WI38 (cell line): Measurements from ENCODE around the gene LEUTX.
"Not testable (repeated sequence)": the region's sequence is repeated elsewhere in the genome, so short reads cannot be mapped to it uniquely, and the experiment has no call there.

ENCODE experiments used
- H3K4me3 ChIP-seq: 2 replicates; pipeline ENCODE4 v1.5.1; 2011; ENCODE audit warnings: low read depth, mild to moderate bottlenecking, control low read depth, low read length
- TF ChIP-seq, protein P1 (sequence below): IDR thresholded peaks from 2 replicates; pipeline ENCODE4 v1.5.1; 2012; ENCODE audit warnings: low read depth, mild to moderate bottlenecking, control low read depth, low read length

Gene LEUTX

DNA sequence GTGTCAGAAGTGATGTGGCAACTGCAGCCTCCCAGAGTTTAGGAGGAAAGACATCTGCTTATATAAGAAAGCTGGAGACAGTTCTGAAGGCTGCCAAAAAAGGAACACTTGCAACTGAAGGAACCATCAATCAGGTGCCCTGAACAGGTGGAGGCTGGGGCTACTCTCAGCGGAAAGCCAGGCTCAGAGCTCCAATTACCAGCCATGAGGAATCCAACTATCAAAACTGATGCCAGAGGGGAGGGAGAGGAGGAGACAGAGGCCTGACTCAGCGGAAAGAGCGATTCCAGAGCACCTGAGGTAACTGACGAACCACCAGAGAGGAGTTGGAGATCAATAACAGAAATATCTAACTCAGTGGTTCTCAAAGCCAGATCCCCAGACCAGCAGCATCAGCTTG lies 24.3 kb downstream of the LEUTX start:
- no peak overlapping the region for H3K4me3 ChIP-seq
- TF ChIP-seq, protein P1, sequence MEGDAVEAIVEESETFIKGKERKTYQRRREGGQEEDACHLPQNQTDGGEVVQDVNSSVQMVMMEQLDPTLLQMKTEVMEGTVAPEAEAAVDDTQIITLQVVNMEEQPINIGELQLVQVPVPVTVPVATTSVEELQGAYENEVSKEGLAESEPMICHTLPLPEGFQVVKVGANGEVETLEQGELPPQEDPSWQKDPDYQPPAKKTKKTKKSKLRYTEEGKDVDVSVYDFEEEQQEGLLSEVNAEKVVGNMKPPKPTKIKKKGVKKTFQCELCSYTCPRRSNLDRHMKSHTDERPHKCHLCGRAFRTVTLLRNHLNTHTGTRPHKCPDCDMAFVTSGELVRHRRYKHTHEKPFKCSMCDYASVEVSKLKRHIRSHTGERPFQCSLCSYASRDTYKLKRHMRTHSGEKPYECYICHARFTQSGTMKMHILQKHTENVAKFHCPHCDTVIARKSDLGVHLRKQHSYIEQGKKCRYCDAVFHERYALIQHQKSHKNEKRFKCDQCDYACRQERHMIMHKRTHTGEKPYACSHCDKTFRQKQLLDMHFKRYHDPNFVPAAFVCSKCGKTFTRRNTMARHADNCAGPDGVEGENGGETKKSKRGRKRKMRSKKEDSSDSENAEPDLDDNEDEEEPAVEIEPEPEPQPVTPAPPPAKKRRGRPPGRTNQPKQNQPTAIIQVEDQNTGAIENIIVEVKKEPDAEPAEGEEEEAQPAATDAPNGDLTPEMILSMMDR = no peak

DNA sequence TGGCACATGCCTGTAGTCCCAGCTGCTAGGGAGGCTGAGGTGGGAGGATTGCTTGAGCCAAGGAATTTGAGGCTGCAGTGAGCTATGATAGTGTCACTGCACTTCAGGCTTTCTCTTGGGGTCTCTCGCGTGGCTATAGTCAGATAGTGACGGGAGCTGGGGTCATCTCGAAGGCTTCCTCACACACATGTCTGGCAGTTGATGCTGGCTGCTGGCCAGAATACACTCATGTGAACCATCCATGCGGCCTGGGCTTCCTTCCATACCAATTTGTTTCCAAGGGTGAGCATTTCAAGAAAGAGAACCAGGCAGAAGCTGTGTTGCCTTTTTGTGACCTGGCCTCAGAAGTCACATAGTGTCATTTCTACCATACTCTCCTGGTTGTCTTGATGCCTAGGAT lies 26.4 kb downstream of the LEUTX start:
- no peak overlapping the region for H3K4me3 ChIP-seq
- TF ChIP-seq, protein P1 = no peak

DNA sequence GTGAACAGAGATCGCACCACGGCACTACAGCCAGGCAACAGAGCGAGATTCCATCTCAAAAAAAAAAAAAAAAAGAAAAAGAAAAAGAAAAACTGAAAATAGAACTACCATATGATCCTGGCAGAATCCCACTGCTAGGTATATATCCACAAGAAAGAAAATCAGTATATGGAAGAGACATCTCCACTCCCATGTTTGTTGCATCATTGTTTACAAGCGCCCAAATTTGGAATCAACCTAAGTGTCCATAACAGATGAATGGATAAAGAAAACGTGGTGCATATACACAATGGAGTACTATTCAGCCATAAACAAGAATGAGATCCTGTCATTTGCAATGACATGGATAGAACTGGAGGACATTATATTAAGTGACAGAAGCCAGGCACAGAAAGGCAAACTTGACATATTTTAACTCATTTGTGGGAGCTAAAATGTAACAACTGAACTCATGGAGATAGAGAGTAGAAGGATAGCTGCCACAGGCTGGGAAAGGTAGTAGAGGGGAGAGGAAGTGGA lies 29.3 kb downstream of the LEUTX start:
- no peak overlapping the region for H3K4me3 ChIP-seq
- TF ChIP-seq, protein P1 = no peak

DNA sequence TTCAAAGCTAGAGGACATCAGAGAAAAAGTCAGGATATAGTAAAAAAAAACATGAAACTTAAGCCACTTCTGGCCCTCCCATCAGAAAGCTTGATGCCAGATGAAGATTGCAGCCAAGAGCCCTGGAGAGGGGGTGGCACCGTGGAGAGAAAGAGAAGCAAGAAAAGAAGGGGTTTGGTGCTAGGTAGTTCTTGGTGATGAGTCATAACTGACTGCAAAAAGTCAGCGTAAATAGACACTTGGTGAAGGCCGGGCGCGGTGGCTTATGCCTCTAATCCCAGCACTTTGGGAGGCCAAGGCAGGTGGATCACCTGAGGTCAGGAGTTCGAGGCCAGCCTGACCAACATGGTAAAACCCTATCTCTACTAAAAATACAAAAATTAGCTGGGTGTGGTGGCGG lies 30.0 kb downstream of the LEUTX start:
- not testable (repeated sequence) for H3K4me3 ChIP-seq

DNA sequence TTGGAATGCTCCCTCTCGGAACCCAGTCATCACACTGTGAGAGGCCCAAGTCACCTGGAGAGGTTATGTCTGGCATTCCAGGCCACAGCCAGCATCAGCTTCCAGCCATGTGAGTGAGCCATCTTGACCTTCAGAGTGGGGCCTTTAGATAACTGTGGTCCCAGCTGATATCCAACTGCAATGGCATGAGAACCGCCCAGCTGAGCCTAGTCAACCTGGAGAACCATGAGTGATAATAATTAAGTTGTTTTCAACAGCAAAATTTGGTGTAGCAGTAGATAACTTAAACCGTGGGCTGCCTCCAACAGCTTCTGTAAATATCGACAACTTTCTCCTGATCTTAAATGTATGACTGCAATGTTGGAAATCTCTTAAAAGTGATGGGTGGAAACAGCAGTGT lies 30.7 kb downstream of the LEUTX start:
- no peak overlapping the region for H3K4me3 ChIP-seq
- TF ChIP-seq, protein P1 = no peak

DNA sequence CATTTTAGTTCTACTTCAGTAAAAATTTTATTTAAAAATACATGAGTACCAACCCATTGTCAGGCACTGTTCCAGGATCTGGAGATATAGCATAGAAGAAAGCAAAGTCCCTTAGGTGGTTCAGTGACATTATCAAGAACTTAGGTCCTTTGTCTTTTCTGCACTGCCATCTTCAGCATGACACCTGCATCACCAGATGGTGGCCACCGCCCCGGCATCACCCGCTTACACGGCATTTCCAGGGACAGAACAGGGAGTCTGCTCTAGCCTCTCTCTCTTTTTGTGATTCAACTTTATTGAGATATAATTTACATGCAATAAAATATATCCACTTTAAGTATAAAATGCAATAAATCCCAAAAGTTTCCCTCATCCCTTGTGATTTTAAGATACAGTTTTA lies 31.8 kb downstream of the LEUTX start:
- H3K4me3 ChIP-seq = no peak overlapping the region
- TF ChIP-seq, protein P1 = no peak

DNA sequence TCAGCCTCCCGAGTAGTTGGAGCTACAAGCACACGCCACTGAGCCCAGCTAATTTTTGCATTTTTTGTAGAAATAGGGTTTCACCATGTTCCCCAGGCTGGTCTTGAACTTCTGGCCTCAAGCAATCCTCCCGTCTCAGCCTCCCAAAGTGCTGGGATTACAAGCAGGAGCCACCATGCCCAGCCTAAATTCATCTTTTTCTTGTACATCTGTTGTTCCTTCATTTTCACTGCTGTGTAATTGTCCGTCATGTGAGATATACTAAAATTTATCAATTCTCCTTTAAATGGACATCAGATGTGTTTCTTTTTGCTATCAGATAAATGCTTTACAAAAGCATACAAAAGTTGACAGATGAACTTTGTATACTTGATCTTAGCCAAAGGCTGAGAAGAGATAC lies 32.4 kb downstream of the LEUTX start:
- no peak overlapping the region for H3K4me3 ChIP-seq
- TF ChIP-seq, protein P1 = no peak

DNA sequence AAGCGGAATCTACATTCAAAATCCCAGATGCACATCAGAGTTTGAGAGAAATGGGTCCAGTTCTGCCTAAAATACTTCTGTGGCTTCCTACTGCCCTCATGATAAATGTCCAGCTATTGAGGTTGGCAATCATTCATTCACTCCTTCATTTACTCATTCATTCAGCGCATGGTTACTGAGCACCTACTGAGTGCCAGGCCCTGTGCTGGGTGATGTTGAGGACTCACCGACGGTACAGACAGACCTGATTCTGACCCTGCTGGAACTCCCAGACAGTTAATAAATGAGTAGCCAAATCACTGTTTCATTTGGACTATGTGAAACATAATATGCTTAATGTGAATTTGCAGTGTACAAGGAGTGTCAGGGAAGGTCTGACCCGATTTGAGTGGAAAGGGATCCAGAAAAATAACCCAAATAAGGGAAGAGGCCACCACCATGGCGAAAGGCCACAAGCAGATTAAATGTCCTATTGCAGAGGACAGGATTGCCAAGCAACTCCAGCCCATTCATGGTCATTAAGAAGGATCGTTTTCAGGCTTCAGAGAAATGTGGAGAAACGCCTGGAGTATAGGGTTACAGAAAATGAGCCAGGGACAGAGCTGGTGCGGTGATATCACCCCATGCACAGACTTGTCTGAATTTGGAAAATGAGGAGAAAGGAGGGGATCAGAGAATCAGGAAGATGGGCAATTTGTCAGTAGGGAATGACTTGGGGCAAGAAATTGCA lies 34.8 kb downstream of the LEUTX start:
- TF ChIP-seq, protein P1 = no peak

DNA sequence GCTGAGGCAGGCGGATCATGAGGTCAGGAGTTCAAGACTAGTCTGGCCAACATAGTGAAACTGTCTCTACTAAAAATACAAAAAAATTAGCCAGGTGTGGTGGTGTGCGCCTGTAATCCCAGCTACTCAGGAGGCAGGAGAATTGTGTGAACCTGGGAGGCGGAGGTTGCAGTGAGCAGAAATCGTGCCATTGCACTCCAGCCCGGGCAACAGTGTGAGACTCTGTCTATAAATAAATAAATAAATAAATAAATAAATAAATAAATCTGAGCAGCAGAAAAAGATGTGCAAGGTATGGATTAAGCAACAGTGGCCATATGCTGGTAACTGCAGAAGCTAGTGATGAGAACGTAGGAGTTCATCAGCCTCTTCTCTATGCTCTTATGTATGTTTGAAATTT lies 35.5 kb downstream of the LEUTX start:
- not testable (repeated sequence) for H3K4me3 ChIP-seq

More for the DNA sequence above, 34.8 kb downstream of the LEUTX start:
- no peak overlapping the region for H3K4me3 ChIP-seq
